ENCODE results near the gene UBE2M. TPM values are rescaled to one million over a fixed set of nuclear protein-coding genes. Genes with fewer than 3 reads are reported as not detected.

Gene UBE2M
- total and polyA plus RNA-seq, 2 experiments from 2014 or later: 27.6 to 64.5 TPM

- H3K4me3 Mint-ChIP-seq: peak overlapping the region; percentile 12; the same call in 1 of the 3 replicates
- H3K4me1 Mint-ChIP-seq: peaks cover 12% of the 10 kb centered on the region
- Histone ChIP-seq H2AFZ (no peak overlapping the region), H3K4me2 (no peak overlapping the region), H3F3A (replicated peaks; ENCODE audit: low read depth) (peaks cover 6% of the 10 kb centered on the region; the same call in 1 of the 2 replicates), H3K4me1 (ENCODE audit: insufficient read depth) (no peaks in the 10 kb centered on the region), H3K79me2 (replicated peaks; ENCODE audit: insufficient read depth) (peaks cover 23% of the 10 kb centered on the region), H4K20me1 (replicated peaks; ENCODE audit: insufficient read depth) (0 out of 2 replicates have a peak, but pooled peaks cover 13% of the 10 kb centered on the region), H3K27ac (ENCODE audit: low read depth) (no peak overlapping the region), H3K9me2 (ENCODE audit: insufficient read depth) (no peaks in the 10 kb centered on the region), H3K4me3 (no peak overlapping the region), H3K36me3 (ENCODE audit: insufficient read depth) (no peaks in the 10 kb centered on the region; the same call in 1 of the 2 replicates), H3K27me3 (ENCODE audit: insufficient read depth) (no peaks in the 10 kb centered on the region)
- H3K9me3 Mint-ChIP-seq: peaks cover 3% of the 10 kb centered on the region; the same call in 1 of the 3 replicates
- H3K27me3 Mint-ChIP-seq (ENCODE audit: insufficient read depth, low read depth, poor library complexity): peaks cover 10% of the 10 kb centered on the region
- ATAC-seq (peak; percentile 97), DNase-seq (ENCODE audit: low spot score) (peak; percentile 96)
- H3K27ac Mint-ChIP-seq: peak overlapping the region; percentile 91
- peaks cover 22% of the 10 kb centered on the region for H3K36me3 Mint-ChIP-seq (ENCODE audit: low read depth)
- TF ChIP-seq CREB1 (CRISPR knock-in tag; IDR thresholded peaks at IDR 0.05; ENCODE audit: low read depth) (peak; percentile 57; the same call in 1 of the 2 replicates), REST (IDR thresholded peaks at IDR 0.05; ENCODE audit: unreplicated experiment) (no peak), JUNB (IDR thresholded peaks at IDR 0.05; ENCODE audit: unreplicated experiment) (no peak), POLR2AphosphoS5 (IDR thresholded peaks at IDR 0.05; ENCODE audit: low read depth) (no peak), STAT1 (IDR thresholded peaks at IDR 0.05; ENCODE audit: unreplicated experiment) (no peak), NANOG (IDR thresholded peaks at IDR 0.05; ENCODE audit: borderline replicate concordance) (no peak), CTCF (conservative IDR thresholded peaks at IDR 0.05; ENCODE audit: low read depth in 2 of 2) (peak; percentile 99 to 100), ETS1 (IDR thresholded peaks at IDR 0.05) (no peak), ZNF331 (CRISPR knock-in tag; IDR thresholded peaks at IDR 0.05; ENCODE audit: low read depth) (no peak)
Observed at GRCh38 chr19:58581227-58582141, 23.1 kb upstream of the UBE2M start.

Measured in GM23338 (cell line).